Peyer's patch (tissue), 4 donors: ENCODE measurements around the gene LILRB3. TPM values are rescaled to one million over a fixed set of nuclear protein-coding genes. Genes with fewer than 3 reads are reported as not detected.
A peak's percentile ranks its signal among the peaks of the same experiment; 100 is the strongest.

Experiments
- DNase-seq, 3 donors: peaks; one replicate each; pipeline ENCODE4 v3.0.0-alpha.2; 2017 to 2019
- H3K27ac ChIP-seq, 4 donors: fragments of 200-600 bp; sonication (generic); one replicate each; pipeline ENCODE4 v1.5.1; 2016 to 2019
- H3K27me3 ChIP-seq, 2 donors: fragments of 200-600 bp; sonication (generic); one replicate each; pipeline ENCODE4 v1.5.1; 2019
- H3K36me3 ChIP-seq, 3 donors: fragments of 200-600 bp; sonication (generic); one replicate each; pipeline ENCODE4 v1.5.1; 2016 to 2019
- H3K4me1 ChIP-seq, 4 donors: fragments of 200-600 bp; sonication (generic); one replicate each; pipeline ENCODE4 v1.5.1; 2016 to 2019
- H3K4me3 ChIP-seq, 4 donors: fragments of 200-600 bp; sonication (generic); 1 replicate in 3 of 4; 2 replicates in 1 of 4; pipeline ENCODE4 v1.5.1; 2016 to 2019; ENCODE audit warnings: mild to moderate bottlenecking in 1 of 4
- H3K9me3 ChIP-seq, 4 donors: fragments of 200-600 bp; sonication (generic); one replicate each; pipeline ENCODE4 v1.5.1; 2016 to 2019; ENCODE audit warnings: mild to moderate bottlenecking in 1 of 4
- POLR2A ChIP-seq, 2 donors: fragments of 450-650 bp; IDR thresholded peaks; one replicate each; pipeline ENCODE4 v1.5.1; 2017; ENCODE audit warnings: antibody characterized with exemption in 2 of 2, mild to moderate bottlenecking in 2 of 2, moderate library complexity in 2 of 2
- total RNA-seq, 4 donors: library from RNA; depleted of rRNA; stranded (reverse); fragments of >200 nt; gene quantifications; one replicate each; pipeline ENCODE4 v1.1.0, GENCODE V29; 2016
- TF ChIP-seq, protein P1 (sequence below), 6 experiments: fragments of 450-650 bp in 4 of 6; fragments of 200-600 bp in 2 of 6; sonication (generic) in 1 of 6; IDR thresholded peaks; one replicate each; pipeline ENCODE4 v1.5.1; 2017 to 2019; ENCODE audit warnings: antibody characterized with exemption in 6 of 6, mild to moderate bottlenecking in 3 of 6, moderate library complexity in 1 of 6

Gene LILRB3
- total RNA-seq, 4 donors from 2014 or later, result 3.1 to 16.5 (median 5.6) TPM; not detected in 1

DNA sequence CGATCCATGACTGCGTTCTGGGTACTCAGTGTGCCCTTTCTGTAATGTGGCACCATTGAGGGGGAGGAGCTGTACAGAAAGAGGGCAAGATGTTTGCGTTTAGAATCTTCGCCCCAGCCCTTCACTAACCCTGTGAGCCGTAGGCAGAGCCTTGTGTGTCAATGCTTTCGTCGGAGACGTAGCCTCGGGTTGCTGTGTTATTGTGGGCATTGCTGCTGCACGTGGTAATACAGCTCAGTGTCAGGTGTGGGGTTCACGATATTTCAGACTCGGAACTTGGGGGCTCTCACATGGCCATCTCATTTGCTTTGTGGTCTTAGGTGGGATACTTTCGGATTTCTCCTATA is 16.0 kb downstream of the LILRB3 start:
- Histone ChIP-seq H3K27me3 (no peaks in the 10 kb centered on the region), H3K27ac (peak overlapping the region; percentile 32 to 87 (median 54)), H3K9me3 (no peaks in the 10 kb centered on the region), H3K4me3 (peak overlapping the region in 1 of 4 donors; percentile 11), H3K4me1 (peaks cover 10 to 82% (median 30%) of the 10 kb centered on the region in 4 donors), H3K36me3 (peaks cover 0 to 63% (median 0%) of the 10 kb centered on the region in 3 donors)
- no peak for DNase-seq
- TF ChIP-seq POLR2A (IDR thresholded peaks at IDR 0.05), result no peak
- TF ChIP-seq, protein P1, sequence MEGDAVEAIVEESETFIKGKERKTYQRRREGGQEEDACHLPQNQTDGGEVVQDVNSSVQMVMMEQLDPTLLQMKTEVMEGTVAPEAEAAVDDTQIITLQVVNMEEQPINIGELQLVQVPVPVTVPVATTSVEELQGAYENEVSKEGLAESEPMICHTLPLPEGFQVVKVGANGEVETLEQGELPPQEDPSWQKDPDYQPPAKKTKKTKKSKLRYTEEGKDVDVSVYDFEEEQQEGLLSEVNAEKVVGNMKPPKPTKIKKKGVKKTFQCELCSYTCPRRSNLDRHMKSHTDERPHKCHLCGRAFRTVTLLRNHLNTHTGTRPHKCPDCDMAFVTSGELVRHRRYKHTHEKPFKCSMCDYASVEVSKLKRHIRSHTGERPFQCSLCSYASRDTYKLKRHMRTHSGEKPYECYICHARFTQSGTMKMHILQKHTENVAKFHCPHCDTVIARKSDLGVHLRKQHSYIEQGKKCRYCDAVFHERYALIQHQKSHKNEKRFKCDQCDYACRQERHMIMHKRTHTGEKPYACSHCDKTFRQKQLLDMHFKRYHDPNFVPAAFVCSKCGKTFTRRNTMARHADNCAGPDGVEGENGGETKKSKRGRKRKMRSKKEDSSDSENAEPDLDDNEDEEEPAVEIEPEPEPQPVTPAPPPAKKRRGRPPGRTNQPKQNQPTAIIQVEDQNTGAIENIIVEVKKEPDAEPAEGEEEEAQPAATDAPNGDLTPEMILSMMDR (IDR thresholded peaks at IDR 0.05), result no peak

DNA sequence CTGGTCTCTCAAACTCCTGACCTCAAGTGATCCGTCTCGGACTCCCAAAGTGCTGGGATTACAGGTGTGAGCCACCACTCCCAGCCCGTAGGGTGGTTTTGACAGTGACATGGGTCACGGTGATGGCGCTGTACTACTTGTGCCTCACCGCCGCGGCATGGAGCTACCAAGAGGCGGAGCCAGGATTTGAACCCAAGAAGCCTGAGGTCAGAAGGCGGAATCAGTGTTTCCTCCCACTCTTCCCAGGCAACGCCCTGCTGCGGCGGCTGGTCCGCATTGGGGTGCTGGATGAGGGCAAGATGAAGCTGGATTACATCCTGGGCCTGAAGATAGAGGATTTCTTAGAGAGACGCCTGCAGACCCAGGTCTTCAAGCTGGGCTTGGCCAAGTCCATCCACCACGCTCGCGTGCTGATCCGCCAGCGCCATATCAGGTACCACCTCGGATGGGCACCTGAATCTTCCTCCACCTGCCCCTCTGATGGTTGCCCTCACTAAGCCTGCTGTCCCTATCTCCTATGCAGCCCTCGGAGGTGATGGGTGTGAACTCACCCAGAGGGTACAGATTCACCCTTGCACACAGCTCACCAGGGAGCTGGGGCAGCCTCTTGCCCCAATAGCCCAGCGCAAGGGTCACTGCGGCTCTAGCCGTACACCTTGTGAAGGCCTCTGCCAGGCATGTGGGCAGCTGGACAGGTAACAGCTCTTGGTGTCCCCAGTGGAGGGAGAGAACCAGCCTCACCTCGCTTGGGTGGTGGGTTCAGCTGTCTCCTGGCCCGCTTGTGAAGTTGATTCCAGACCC is 16.6 kb downstream of the LILRB3 start:
- Histone ChIP-seq H3K4me3 (peak overlapping the region in 1 of 4 donors; percentile 11), H3K4me1 (peaks cover 10 to 87% (median 35%) of the 10 kb centered on the region in 4 donors), H3K9me3 (no peaks in the 10 kb centered on the region), H3K27ac (peak overlapping the region in 3 of 4 donors; percentile 38 to 87 (median 70)), H3K36me3 (peaks cover 0 to 63% (median 0%) of the 10 kb centered on the region in 3 donors), H3K27me3 (no peaks in the 10 kb centered on the region)
- no peak for TF ChIP-seq POLR2A (IDR thresholded peaks at IDR 0.05)
- TF ChIP-seq, protein P1 (IDR thresholded peaks at IDR 0.05), result no peak
- DNase-seq, result no peak

DNA sequence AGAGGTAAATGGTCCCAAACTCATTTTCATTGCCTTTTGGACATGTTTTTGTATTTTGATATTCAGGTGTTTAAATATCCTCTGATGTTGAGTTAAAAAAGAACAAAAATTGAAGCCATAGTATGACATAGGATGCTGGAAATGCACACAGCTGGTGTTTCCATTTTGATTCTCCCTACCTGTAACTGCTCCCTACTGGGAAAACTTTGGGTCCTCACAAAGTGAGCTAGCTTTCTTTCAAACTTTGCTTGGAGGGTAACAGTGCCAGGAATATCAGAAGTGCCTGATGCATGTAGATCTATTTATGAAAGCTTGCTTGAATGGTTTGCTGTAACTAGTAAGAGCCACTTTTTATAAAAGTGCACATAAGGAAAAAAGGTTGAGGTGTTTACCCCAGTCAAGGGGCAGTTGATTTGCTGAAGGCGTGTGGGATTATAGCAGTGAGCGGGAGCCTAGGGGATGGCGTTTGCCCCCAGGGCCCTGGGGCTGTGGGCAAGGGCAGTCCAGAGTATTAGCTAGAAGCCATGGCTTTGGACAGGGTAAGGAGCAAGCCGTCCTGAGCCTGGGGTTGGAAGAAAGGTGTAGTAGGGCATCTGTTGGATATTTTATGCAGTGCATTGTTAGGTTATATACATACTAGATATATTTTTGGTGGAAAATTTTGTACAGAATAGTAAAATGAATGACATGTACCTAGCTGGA is 17.9 kb downstream of the LILRB3 start:
- TF ChIP-seq POLR2A (IDR thresholded peaks at IDR 0.05), result no peak
- TF ChIP-seq, protein P1 (IDR thresholded peaks at IDR 0.05), result no peak
- peaks cover 0 to 63% (median 0%) of the 10 kb centered on the region in 3 donors for H3K36me3 ChIP-seq
- H3K4me1 ChIP-seq, result peaks cover 10 to 80% (median 36%) of the 10 kb centered on the region in 4 donors
- no peaks in the 10 kb centered on the region for H3K27me3 ChIP-seq
- DNase-seq, result no peak
- H3K9me3 ChIP-seq, result no peaks in the 10 kb centered on the region
- H3K4me3 ChIP-seq, result no peak overlapping the region
- no peak overlapping the region for H3K27ac ChIP-seq

DNA sequence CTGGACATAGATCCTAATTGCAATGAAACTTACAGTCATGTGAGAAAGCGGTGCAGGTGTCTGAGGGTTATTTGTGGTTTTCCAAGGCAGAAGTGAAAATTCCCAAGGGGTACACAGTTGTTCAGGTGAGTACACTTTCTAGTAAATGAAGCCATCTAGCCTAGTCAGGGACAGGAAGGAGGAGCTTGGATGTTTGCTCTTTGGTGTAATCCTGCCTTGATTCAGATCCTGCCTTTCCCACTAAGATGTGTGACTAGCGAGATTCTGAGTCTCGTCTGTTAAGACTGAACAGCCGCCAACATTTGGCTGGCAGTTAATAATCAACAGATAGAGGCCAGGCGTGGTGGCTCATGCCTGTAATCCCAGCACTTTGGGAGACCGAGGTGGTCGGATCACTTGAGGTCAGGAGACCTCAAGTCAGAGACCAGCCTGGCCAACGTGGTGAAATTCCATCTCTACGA is 19.6 kb downstream of the LILRB3 start:
- H3K9me3 ChIP-seq, result no peaks in the 10 kb centered on the region
- H3K4me1 ChIP-seq, result peaks cover 0 to 63% (median 26%) of the 10 kb centered on the region in 4 donors
- H3K27me3 ChIP-seq, result no peaks in the 10 kb centered on the region
- peak overlapping the region in 2 of 4 donors; percentile 3 to 11 for H3K4me3 ChIP-seq
- no peak for TF ChIP-seq POLR2A (IDR thresholded peaks at IDR 0.05)
- TF ChIP-seq, protein P1 (IDR thresholded peaks at IDR 0.05), result no peak
- H3K36me3 ChIP-seq, result peaks cover 0 to 63% (median 0%) of the 10 kb centered on the region in 3 donors
- H3K27ac ChIP-seq, result peak overlapping the region in 1 of 4 donors; percentile 1
- DNase-seq, result no peak

DNA sequence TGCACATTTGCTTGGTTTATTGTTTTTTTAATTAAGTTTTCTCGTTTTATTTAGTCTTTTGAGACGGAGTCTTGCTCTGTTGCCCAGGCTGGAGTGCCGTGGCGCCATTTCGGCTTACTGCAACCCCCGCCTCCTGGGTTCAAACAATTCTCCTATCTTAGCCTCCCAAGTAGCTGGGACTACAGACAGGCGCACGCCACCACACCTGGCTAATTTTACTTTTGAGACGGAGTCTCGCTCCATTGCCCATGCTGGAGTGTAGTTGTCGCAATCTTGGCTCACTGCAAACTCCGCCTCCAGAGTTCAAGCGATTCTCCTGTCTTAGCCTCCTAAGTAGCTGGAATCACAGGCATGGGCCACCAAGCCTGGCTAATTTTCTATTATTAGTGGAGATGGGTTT is 20.8 kb downstream of the LILRB3 start:
- Histone ChIP-seq H3K9me3 (no peaks in the 10 kb centered on the region), H3K4me1 (peaks cover 0 to 52% (median 18%) of the 10 kb centered on the region in 4 donors), H3K27me3 (no peaks in the 10 kb centered on the region), H3K4me3 (peak overlapping the region in 3 of 4 donors; percentile 55 to 72 (median 68)), H3K27ac (peak overlapping the region in 1 of 4 donors; percentile 88), H3K36me3 (peaks cover 0 to 52% (median 0%) of the 10 kb centered on the region in 3 donors)
- TF ChIP-seq POLR2A (IDR thresholded peaks at IDR 0.05), result no peak
- no peak for DNase-seq
